ENCODE results near the gene GPR137. TPM values are rescaled to one million over a fixed set of nuclear protein-coding genes. Genes with fewer than 3 reads are reported as not detected.

Gene GPR137
- total and polyA plus RNA-seq, 9 of the 15 experiments (the other 6 are each of a cell fraction or from before 2014, with no cell fraction given), result 0.32 to 26.7 (median 10.7) TPM

DNA sequence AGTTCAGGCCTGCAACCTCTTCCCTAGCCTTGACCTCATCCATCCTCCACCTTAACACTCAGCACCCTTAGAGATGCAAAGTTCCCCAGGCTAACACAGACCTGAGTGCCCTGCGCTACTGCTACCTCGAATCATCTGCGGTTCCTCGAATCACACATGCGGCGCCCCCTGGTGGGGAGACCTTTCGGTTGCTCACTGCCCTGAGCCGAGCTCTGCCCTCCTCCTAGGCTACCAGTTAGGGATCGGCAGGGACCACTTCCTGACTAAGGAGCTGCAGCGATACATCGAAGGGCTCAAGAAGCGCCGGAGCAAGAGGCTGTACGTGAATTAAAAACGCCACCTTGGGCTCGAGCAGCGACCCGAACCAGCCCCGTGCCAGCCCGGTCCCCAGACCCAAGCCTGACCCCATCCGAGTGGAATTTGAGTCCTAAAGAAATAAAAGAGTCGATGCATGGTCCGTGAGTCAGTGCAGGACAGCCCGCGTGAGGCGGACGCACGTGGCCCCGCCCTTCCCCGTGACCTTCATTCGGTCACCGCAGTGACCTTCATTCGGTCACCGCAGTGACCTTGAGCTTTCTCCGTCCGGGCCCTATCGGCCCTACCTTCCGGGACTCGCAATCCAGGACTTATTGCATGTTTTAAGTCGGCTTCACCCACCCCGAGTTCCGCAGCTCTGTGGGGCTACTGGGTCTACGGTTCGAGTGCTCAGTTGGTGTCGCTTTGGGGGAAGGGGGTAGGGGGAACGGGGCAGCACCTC lies 18.8 kb downstream of the GPR137 start (continued):
- TF ChIP-seq HNRNPH1 (optimal IDR thresholded peaks at IDR 0.05; ENCODE audit: low read depth, low read length) (no peak), PHF21A (IDR thresholded peaks at IDR 0.05; ENCODE audit: borderline replicate concordance, low read depth) (no peak), FOXJ3 (CRISPR knock-in tag; IDR thresholded peaks at IDR 0.05) (no peak), DIDO1 (tag; IDR thresholded peaks at IDR 0.05; ENCODE audit: low read depth) (no peak), KHSRP (IDR thresholded peaks at IDR 0.05) (no peak), LEF1 (IDR thresholded peaks at IDR 0.05) (0 out of 2 replicates have a peak, but pooled peaks have one; percentile 44), IRF2 (CRISPR knock-in tag; IDR thresholded peaks at IDR 0.05) (no peak), NELFE (IDR thresholded peaks at IDR 0.05; ENCODE audit: insufficient read depth, insufficient read length) (no peak), HMG20A (CRISPR knock-in tag; conservative IDR thresholded peaks at IDR 0.05) (no peak), SPI1 (IDR thresholded peaks at IDR 0.05; ENCODE audit: borderline replicate concordance, low read depth, low read length) (no peak), ZNF23 (CRISPR knock-in tag; IDR thresholded peaks at IDR 0.05) (no peak), ARID2 (IDR thresholded peaks at IDR 0.05) (no peak), CSDE1 (IDR thresholded peaks at IDR 0.05) (no peak), THRB (CRISPR knock-in tag; conservative IDR thresholded peaks at IDR 0.05) (no peak), CBX3 (IDR thresholded peaks at IDR 0.05; ENCODE audit: borderline replicate concordance in 1 of 2, low read length in 2 of 2) (no peak), GTF2A2 (tag; IDR thresholded peaks at IDR 0.05) (no peak), ZNF133 (CRISPR knock-in tag; IDR thresholded peaks at IDR 0.05) (no peak), ZBTB11 (CRISPR knock-in tag; IDR thresholded peaks at IDR 0.05) (peak in 1 of 3 experiments; percentile 51; a peak in 1 of 6 replicates)
- TF ChIP-seq, protein P1, sequence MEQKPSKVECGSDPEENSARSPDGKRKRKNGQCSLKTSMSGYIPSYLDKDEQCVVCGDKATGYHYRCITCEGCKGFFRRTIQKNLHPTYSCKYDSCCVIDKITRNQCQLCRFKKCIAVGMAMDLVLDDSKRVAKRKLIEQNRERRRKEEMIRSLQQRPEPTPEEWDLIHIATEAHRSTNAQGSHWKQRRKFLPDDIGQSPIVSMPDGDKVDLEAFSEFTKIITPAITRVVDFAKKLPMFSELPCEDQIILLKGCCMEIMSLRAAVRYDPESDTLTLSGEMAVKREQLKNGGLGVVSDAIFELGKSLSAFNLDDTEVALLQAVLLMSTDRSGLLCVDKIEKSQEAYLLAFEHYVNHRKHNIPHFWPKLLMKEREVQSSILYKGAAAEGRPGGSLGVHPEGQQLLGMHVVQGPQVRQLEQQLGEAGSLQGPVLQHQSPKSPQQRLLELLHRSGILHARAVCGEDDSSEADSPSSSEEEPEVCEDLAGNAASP (IDR thresholded peaks at IDR 0.05), result no peak
- TF ChIP-seq, protein P2, sequence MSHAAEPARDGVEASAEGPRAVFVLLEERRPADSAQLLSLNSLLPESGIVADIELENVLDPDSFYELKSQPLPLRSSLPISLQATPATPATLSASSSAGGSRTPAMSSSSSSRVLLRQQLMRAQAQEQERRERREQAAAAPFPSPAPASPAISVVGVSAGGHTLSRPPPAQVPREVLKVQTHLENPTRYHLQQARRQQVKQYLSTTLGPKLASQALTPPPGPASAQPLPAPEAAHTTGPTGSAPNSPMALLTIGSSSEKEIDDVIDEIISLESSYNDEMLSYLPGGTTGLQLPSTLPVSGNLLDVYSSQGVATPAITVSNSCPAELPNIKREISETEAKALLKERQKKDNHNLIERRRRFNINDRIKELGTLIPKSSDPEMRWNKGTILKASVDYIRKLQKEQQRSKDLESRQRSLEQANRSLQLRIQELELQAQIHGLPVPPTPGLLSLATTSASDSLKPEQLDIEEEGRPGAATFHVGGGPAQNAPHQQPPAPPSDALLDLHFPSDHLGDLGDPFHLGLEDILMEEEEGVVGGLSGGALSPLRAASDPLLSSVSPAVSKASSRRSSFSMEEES (CRISPR knock-in tag; IDR thresholded peaks at IDR 0.05), result peak; percentile 32
- TF ChIP-seq, protein P3, sequence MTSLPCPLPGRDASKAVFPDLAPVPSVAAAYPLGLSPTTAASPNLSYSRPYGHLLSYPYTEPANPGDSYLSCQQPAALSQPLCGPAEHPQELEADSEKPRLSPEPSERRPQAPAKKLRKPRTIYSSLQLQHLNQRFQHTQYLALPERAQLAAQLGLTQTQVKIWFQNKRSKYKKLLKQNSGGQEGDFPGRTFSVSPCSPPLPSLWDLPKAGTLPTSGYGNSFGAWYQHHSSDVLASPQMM (CRISPR knock-in tag; IDR thresholded peaks at IDR 0.05), result no peak
